ENCODE results near the gene GMPR2. TPM values are rescaled to one million over a fixed set of nuclear protein-coding genes. Genes with fewer than 3 reads are reported as not detected.

GMPR2 gene
- total RNA-seq, 4 donors from 2014 or later = 39.0 to 57.2 (median 49.0) TPM

DNA sequence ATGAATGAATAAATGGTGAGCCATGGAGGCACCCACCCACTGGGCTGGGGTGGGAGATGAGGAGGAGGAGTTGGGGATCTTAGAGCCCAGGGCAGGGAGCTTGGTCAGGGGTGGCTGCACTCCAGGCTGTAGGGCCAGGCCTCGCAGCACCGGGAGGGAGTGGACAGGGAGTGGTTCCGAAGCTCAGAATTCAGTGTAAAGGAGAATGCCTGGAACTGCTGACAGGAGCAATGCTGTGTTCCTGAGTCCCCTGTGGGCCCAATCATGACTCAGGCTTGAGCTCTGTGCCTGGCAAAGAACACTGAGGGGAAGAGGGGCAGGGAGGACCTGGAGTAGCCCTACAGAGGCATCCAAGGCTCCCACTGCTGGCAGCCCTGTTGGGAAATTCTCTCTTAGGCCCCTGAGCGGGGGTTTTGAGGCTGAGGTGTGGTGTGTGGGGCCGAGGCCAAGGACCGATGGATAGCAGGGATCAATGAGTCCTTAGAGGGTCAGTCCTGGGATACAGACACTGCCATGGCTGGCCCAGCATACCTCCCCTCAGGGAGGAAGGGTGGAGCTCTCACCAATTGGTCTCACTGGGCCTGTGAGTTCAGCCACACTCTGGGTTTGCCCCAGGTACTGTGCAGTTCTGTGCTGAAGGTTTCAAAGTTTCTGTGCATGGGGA is 48.2 kb downstream of the GMPR2 start:
- WGBS, 2 donors = 63 to 73% methylated on average over 6 of the region's 6 CpGs

DNA sequence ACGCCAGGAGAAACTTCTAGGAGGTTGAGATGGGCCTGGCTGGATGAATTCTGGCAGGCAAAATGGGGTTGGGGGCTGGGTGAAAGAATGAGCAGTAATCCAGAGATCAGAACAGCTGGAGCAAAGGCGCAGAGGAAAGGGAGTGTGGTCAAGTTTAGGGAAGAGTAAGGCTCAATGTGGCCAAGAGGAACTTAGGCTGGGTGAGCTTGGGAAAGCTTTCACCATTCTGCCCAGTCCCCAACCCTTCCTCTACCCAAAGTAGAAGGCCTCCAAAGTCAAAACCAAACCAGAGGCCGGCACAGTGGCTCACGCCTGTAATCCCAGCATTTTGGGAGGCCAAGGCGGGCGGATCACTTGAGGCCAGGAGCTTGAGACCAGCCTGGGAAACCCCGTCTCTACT is 48.9 kb downstream of the GMPR2 start:
- TF ChIP-seq, protein P1, sequence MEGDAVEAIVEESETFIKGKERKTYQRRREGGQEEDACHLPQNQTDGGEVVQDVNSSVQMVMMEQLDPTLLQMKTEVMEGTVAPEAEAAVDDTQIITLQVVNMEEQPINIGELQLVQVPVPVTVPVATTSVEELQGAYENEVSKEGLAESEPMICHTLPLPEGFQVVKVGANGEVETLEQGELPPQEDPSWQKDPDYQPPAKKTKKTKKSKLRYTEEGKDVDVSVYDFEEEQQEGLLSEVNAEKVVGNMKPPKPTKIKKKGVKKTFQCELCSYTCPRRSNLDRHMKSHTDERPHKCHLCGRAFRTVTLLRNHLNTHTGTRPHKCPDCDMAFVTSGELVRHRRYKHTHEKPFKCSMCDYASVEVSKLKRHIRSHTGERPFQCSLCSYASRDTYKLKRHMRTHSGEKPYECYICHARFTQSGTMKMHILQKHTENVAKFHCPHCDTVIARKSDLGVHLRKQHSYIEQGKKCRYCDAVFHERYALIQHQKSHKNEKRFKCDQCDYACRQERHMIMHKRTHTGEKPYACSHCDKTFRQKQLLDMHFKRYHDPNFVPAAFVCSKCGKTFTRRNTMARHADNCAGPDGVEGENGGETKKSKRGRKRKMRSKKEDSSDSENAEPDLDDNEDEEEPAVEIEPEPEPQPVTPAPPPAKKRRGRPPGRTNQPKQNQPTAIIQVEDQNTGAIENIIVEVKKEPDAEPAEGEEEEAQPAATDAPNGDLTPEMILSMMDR (IDR thresholded peaks at IDR 0.05) = no peak
- TF ChIP-seq POLR2A (IDR thresholded peaks at IDR 0.05) = no peak
- 88 to 97% methylated on average over 7 of the region's 7 CpGs for WGBS, 2 donors
- H3K4me3 ChIP-seq (ENCODE audit: low read depth, poor library complexity, severe bottlenecking) = no peak overlapping the region
- no peak for DNase-seq (ENCODE audit: low spot score in 2 of 2)
- intact Hi-C loops (cut with DNase I; ENCODE audit: low total_unique reads) = no loop called here

More for the DNA sequence above, 48.2 kb downstream of the GMPR2 start:
- no peak for DNase-seq (ENCODE audit: low spot score in 2 of 2)
- intact Hi-C loops (cut with DNase I; ENCODE audit: low total_unique reads) = no loop called here
- no peak overlapping the region for H3K4me3 ChIP-seq (ENCODE audit: low read depth, poor library complexity, severe bottlenecking)
- no peak for TF ChIP-seq POLR2A (IDR thresholded peaks at IDR 0.05)
- TF ChIP-seq, protein P1 (IDR thresholded peaks at IDR 0.05) = no peak

GRCh38 chr14:24282736-24283135 is 50.0 kb downstream of the GMPR2 start:
- intact Hi-C loops (cut with DNase I; ENCODE audit: low total_unique reads) = no loop called here
- DNase-seq (ENCODE audit: low spot score in 2 of 2) = no peak
- WGBS, 2 donors = 83 to 100% methylated on average over 3 of the region's 3 CpGs
- TF ChIP-seq, protein P1 (IDR thresholded peaks at IDR 0.05) = no peak
- TF ChIP-seq POLR2A (IDR thresholded peaks at IDR 0.05) = no peak
- H3K4me3 ChIP-seq (ENCODE audit: low read depth, poor library complexity, severe bottlenecking) = no peak overlapping the region

DNA sequence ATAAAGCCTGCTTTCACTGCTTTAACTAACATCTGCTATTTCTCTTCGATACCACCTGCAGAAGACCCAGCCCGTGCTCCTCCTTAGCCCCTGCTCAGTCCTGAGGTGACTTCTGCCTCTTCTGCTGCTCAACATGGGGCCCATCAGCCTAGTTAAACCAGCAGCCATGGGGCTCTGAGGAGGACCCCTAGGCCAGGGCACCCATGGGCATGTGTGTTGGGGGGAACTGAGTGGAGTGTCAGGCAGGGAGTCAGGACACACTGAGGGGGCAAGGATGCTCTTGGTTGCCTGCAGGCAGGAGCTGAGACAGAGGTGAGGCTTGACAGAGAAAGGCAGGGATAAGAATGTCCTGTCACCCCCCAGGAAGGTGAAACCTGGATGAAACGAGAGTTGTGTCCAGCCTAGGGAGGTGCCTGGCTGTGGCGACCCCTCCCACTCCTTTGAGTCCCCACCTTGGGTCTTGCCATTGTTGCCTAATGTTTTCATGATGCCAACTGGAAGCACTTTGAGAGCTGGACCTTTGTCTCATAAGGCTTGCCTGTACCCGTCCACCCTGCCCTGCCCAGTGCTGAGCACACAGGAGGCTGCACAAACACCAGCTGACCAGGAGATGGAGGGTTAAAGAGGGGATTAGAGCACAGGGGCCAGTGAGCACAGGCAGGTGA is 51.2 kb downstream of the GMPR2 start:
- no peak overlapping the region for H3K4me3 ChIP-seq (ENCODE audit: low read depth, poor library complexity, severe bottlenecking)
- DNase-seq (ENCODE audit: low spot score in 2 of 2) = no peak
- intact Hi-C loops (cut with DNase I; ENCODE audit: low total_unique reads) = no loop called here
- TF ChIP-seq, protein P1 (IDR thresholded peaks at IDR 0.05) = no peak
- TF ChIP-seq POLR2A (IDR thresholded peaks at IDR 0.05) = no peak
- 77 to 91% methylated on average over 5 of the region's 5 CpGs for WGBS, 2 donors

- TF ChIP-seq, protein P1 (IDR thresholded peaks at IDR 0.05) = no peak
- TF ChIP-seq POLR2A (IDR thresholded peaks at IDR 0.05) = no peak
- intact Hi-C loops (cut with DNase I; ENCODE audit: low total_unique reads) = no loop called here
- 58 to 65% methylated on average over 11 of the region's 11 CpGs for WGBS, 2 donors
- DNase-seq (ENCODE audit: low spot score in 2 of 2) = no peak
- H3K4me3 ChIP-seq (ENCODE audit: low read depth, poor library complexity, severe bottlenecking) = no peak overlapping the region
Observed at GRCh38 chr14:24284501-24285035, 51.8 kb downstream of the GMPR2 start.
